Omental fat pad (tissue), 4 donors: ENCODE measurements around the gene NEK5. TPM values are rescaled to one million over a fixed set of nuclear protein-coding genes. Genes with fewer than 3 reads are reported as not detected.
"Not testable (repeated sequence)": the region's sequence is repeated elsewhere in the genome, so short reads cannot be mapped to it uniquely, and the experiment has no call there.

Experiments
- ATAC-seq: fragments of 150-250 bp; one replicate; pipeline ENCODE4 v1.9.1; 2016; ENCODE audit warnings: mild to moderate bottlenecking, moderate library complexity; ENCODE audit not compliant: low FRiP score
- DNase-seq: peaks from one replicate; pipeline ENCODE4 v3.0.0-alpha.2; 2019; ENCODE audit warnings: low spot score
- CTCF ChIP-seq, 3 donors: fragments of 450-650 bp; IDR thresholded peaks; one replicate each; pipeline ENCODE4 v1.5.1; 2016 to 2017; ENCODE audit warnings: antibody characterized with exemption in 3 of 3, mild to moderate bottlenecking in 3 of 3, moderate library complexity in 2 of 3
- total RNA-seq, 4 donors: library from RNA; depleted of rRNA; stranded (reverse); fragments of >200 nt; gene quantifications; one replicate each; pipeline ENCODE4 v1.1.0, GENCODE V29; 2016

Gene NEK5
- total RNA-seq, 4 donors from 2014 or later: 0.32 to 2.5 (median 0.52) TPM

DNA sequence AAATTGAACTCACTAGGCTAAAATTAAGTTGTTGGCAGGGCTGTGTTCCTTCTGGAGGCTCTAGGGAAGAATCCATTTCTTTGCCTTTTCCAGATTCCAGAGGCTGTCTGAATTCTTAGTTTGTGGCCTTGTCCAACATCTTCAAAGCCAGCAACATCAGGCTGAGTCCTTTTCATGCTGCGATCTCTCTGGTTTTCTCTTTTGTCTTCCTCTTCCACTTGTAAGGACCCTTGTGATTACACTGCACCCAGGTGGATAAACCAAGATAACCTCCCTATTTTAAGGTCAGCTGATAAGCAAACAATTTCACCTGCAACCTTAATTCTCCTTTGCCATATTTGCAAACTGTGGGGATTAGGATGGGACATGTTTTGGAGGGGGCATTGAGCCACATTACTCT lies 92.8 kb downstream of the NEK5 start:
- no peak for TF ChIP-seq CTCF (IDR thresholded peaks at IDR 0.05)
- DNase-seq (no peak), ATAC-seq (no peak)

- DNase-seq (no peak), ATAC-seq (no peak)
- no peak for TF ChIP-seq CTCF (IDR thresholded peaks at IDR 0.05)
These were observed 94.2 kb downstream of the NEK5 start for GRCh38 chr13:52034616-52035226.

- no peak for DNase-seq
- ATAC-seq: no peak
- TF ChIP-seq CTCF (IDR thresholded peaks at IDR 0.05): no peak
These were observed 95.8 kb downstream of the NEK5 start for GRCh38 chr13:52033039-52033438.

DNA sequence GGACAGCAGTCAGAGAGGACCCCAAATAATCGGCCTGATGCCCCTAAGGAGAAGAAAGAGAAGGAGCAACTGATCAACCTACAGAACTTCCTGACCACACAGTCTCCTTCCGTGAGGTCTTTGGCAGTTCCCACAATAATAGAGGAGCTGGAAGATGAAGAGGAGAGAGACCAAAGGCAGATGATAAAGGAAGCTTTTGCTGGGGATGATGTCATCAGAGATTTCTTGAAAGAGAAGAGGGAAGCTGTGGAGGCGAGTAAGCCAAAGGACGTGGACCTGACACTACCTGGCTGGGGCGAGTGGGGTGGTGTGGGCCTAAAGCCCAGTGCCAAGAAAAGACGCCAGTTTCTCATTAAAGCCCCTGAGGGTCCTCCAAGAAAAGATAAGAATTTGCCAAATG lies 98.5 kb downstream of the NEK5 start:
- not testable (repeated sequence) for ATAC-seq, DNase-seq

DNA sequence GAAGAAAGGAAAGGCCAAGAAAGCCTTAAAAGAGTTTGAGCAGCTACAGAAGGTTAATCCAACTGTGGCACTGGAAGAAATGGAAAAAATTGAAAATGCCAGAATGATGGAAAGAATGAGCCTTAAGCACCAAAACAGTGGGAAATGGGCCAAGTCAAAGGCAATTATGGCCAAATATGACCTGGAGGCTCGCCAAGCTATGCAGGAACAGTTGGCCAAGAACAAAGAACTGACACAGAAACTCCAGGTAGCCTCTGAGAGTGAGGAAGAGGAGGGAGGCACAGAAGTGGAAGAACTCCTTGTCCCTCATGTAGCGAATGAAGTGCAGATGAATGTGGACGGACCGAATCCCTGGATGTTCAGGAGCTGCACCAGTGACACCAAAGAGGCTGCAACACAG lies 99.3 kb downstream of the NEK5 start:
- no peak for DNase-seq
- ATAC-seq: no peak
- no peak for TF ChIP-seq CTCF (IDR thresholded peaks at IDR 0.05)

GRCh38 chr13:52027832-52028231 lies 101.0 kb downstream of the NEK5 start:
- no peak for DNase-seq
- no peak for ATAC-seq
- TF ChIP-seq CTCF (IDR thresholded peaks at IDR 0.05): no peak

GRCh38 chr13:52026246-52026626 lies 102.6 kb downstream of the NEK5 start:
- ATAC-seq: no peak

More at GRCh38 chr13:52026246-52026626, 102.6 kb downstream of the NEK5 start:
- no peak for TF ChIP-seq CTCF (IDR thresholded peaks at IDR 0.05)
- DNase-seq: no peak
